Caco-2 (cell line): ENCODE measurements around the gene STAG1. TPM values are rescaled to one million over a fixed set of nuclear protein-coding genes. Genes with fewer than 3 reads are reported as not detected.

Experiments
- BruUV-seq: library from RNA; stranded (reverse); fragments of 400-500 nt; replicated peaks from 2 replicates; lab custom pipeline; 2021; lab: Mats Ljungman, UMichigan
- CTCF ChIA-PET: fragments of 300-600 bp; sonication (Branson Sonifier 250); formaldehyde crosslinking; loops from one replicate; lab custom pipeline; 2022; ENCODE audit warnings: antibody characterized with exemption; lab: Charles Lee
- POLR2A ChIA-PET: fragments of 300-600 bp; sonication (Branson Sonifier 250); formaldehyde crosslinking; loops from one replicate; lab custom pipeline; 2022; ENCODE audit warnings: antibody characterized with exemption; lab: Charles Lee
- DNase-seq, 2 experiments: peaks; one replicate each; pipeline versions ENCODE4 v3.0.0 to v3.0.0-alpha.2; 2020 to 2022
- H3K27me3 ChIP-seq: replicated peaks from 2 replicates; pipeline ENCODE4 v1.6.0; 2011; ENCODE audit warnings: low read length; ENCODE audit not compliant: control insufficient read depth, insufficient read depth
- H3K36me3 ChIP-seq: 2 replicates; pipeline ENCODE4 v1.5.1; 2011; ENCODE audit warnings: low read length; ENCODE audit not compliant: control insufficient read depth, insufficient read depth
- H3K4me1 ChIP-seq: fragments of 250-450 bp; sonication (Bioruptor Pico); 2 replicates; pipeline ENCODE4 v1.5.1; 2020; ENCODE audit warnings: mild to moderate bottlenecking
- H3K4me3 ChIP-seq: 2 replicates; pipeline ENCODE4 v1.5.1; 2011; ENCODE audit warnings: low read depth, mild to moderate bottlenecking, control low read depth, low read length
- H3K9me3 ChIP-seq: fragments of 250-450 bp; sonication (Bioruptor Pico); 2 replicates; pipeline ENCODE4 v1.5.1; 2020; ENCODE audit warnings: mild to moderate bottlenecking, moderate library complexity
- H3K27ac Mint-ChIP-seq: one replicate; pipeline ENCODE4 v1.8.0; 2022; ENCODE audit warnings: mixed read lengths; ENCODE audit not compliant: unreplicated experiment
- H3K27me3 Mint-ChIP-seq: one replicate; pipeline ENCODE4 v1.8.0; 2022; ENCODE audit warnings: mixed read lengths; ENCODE audit not compliant: insufficient read depth, unreplicated experiment
- H3K36me3 Mint-ChIP-seq: one replicate; pipeline ENCODE4 v1.8.0; 2022; ENCODE audit warnings: mild to moderate bottlenecking, mixed read lengths; ENCODE audit not compliant: insufficient read depth, unreplicated experiment
- H3K4me1 Mint-ChIP-seq: one replicate; pipeline ENCODE4 v1.8.0; 2022; ENCODE audit warnings: low read depth, mixed read lengths; ENCODE audit not compliant: unreplicated experiment
- H3K4me3 Mint-ChIP-seq: one replicate; pipeline ENCODE4 v1.8.0; 2022; ENCODE audit warnings: mild to moderate bottlenecking, moderate library complexity, mixed read lengths; ENCODE audit not compliant: unreplicated experiment
- H3K9me3 Mint-ChIP-seq: one replicate; pipeline ENCODE4 v1.8.0; 2022; ENCODE audit warnings: mixed read lengths; ENCODE audit not compliant: unreplicated experiment
- intact Hi-C: fragments of 100-400 bp; cut with micrococcal nuclease; formaldehyde crosslinking; loops from one replicate; pipeline ENCODE4 v1.10.0; 2022; ENCODE audit not compliant: unreplicated experiment
- total RNA-seq: library from RNA; stranded (reverse); gene quantifications from 2 replicates; pipeline ENCODE4 v1.2.3, GENCODE V29; 2022
- TF ChIP-seq, protein P1 (sequence below), 2 experiments: fragments of 200-600 bp in 1 of 2; IDR thresholded peaks; 1 replicate in 1 of 2; 2 replicates in 1 of 2; pipeline versions ENCODE4 v1.5.1 to v1.8.0; 2011 to 2022; ENCODE audit warnings: antibody characterized with exemption in 1 of 2, control low read depth in 1 of 2, inconsistent platforms in 1 of 2, low read depth in 1 of 2, low read length in 1 of 2, mild to moderate bottlenecking in 1 of 2, moderate library complexity in 1 of 2; ENCODE audit not compliant: insufficient read depth in 1 of 2, severe bottlenecking in 1 of 2, unreplicated experiment in 1 of 2

The STAG1 gene
- total RNA-seq, 1 experiment from 2014 or later = 37.5 TPM

DNA sequence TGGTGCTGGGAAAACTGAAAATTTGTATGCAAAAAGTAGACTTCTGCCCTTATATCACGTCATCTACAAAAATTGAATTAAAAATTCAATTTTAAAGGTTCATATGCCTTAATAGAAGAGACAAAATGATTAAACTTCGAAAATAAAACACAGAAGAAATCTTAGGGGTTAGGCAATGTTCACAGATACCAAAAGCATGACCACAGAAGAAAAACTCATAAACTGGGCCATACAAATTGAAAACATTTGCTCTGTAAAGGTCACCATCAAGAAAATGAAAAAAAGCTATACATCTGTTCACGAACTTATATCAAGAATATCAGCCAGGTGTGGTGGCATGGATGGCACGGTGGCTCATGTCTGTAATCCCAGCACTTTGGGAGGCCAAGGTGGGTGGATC is 257.0 kb downstream of the STAG1 start:
- H3K27me3 ChIP-seq = no peaks in the 10 kb centered on the region
- ChIA-PET CTCF (no interaction called here), POLR2A (no interaction called here)
- no peak for DNase-seq
- H3K4me3 Mint-ChIP-seq = no peak overlapping the region
- TF ChIP-seq, protein P1, sequence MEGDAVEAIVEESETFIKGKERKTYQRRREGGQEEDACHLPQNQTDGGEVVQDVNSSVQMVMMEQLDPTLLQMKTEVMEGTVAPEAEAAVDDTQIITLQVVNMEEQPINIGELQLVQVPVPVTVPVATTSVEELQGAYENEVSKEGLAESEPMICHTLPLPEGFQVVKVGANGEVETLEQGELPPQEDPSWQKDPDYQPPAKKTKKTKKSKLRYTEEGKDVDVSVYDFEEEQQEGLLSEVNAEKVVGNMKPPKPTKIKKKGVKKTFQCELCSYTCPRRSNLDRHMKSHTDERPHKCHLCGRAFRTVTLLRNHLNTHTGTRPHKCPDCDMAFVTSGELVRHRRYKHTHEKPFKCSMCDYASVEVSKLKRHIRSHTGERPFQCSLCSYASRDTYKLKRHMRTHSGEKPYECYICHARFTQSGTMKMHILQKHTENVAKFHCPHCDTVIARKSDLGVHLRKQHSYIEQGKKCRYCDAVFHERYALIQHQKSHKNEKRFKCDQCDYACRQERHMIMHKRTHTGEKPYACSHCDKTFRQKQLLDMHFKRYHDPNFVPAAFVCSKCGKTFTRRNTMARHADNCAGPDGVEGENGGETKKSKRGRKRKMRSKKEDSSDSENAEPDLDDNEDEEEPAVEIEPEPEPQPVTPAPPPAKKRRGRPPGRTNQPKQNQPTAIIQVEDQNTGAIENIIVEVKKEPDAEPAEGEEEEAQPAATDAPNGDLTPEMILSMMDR (IDR thresholded peaks at IDR 0.05; ENCODE audit: insufficient read depth in 1 of 2, low read depth in 1 of 2, low read length in 1 of 2, severe bottlenecking in 1 of 2, unreplicated experiment in 1 of 2) = no peak
- no peaks in the 10 kb centered on the region for H3K27me3 Mint-ChIP-seq
- no peaks in the 10 kb centered on the region for H3K4me1 ChIP-seq
- H3K9me3 Mint-ChIP-seq = peaks cover 16% of the 10 kb centered on the region
- no peaks in the 10 kb centered on the region; the same call in 1 of the 2 replicates for H3K36me3 ChIP-seq
- H3K4me3 ChIP-seq = no peak overlapping the region
- no TSS peak for BruUV-seq
- H3K27ac Mint-ChIP-seq = no peak overlapping the region
- no peaks in the 10 kb centered on the region for H3K4me1 Mint-ChIP-seq
- no peaks in the 10 kb centered on the region; the same call in none of the 2 replicates for H3K9me3 ChIP-seq
- intact Hi-C loops = no loop called here
- H3K36me3 Mint-ChIP-seq = peaks cover 50% of the 10 kb centered on the region

DNA sequence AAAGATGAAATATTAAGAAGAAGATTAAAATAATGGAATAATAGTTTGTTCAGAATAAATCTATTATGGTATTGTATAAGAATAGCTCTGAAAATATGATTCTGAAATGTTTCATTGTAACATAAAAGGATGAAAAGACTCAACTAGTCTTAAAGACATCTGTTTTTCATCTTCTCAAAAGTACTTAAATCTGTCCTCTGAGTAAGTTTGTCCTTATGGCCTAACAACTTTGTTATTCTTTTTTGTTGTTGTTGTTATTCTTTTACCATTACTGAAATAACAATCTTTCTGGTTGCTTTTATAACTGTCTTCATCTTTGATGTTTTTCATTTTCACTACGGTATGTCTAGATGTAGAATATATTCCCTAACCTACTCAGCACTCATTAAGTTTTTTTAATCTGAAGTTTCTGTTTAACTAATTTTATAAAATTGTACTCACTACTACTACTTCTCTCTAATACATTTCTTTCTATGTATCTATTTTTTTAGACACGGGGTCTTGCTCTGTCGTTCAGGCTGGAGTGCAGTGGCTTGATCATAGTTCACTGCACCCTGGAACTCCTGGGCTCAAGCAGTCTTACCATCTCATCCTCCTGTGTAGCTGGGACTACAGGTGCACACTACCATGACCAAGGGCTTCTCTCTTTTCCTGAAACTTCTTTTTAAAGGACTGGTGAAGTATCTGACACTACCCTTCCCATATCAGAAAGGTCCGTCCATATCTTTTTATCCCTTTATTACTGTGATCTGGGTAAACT is 261.4 kb downstream of the STAG1 start:
- POLR2A ChIA-PET = no interaction called here
- Histone ChIP-seq H3K27me3 (no peaks in the 10 kb centered on the region), H3K4me1 (no peaks in the 10 kb centered on the region), H3K36me3 (no peaks in the 10 kb centered on the region; the same call in none of the 2 replicates), H3K4me3 (no peak overlapping the region), H3K9me3 (no peaks in the 10 kb centered on the region; the same call in none of the 2 replicates)
- no peak overlapping the region for H3K4me3 Mint-ChIP-seq
- H3K36me3 Mint-ChIP-seq = peaks cover 52% of the 10 kb centered on the region
- BruUV-seq = no TSS peak
- TF ChIP-seq, protein P1 (IDR thresholded peaks at IDR 0.05; ENCODE audit: insufficient read depth in 1 of 2, low read depth in 1 of 2, low read length in 1 of 2, severe bottlenecking in 1 of 2, unreplicated experiment in 1 of 2) = no peak
- peaks cover 24% of the 10 kb centered on the region for H3K9me3 Mint-ChIP-seq
- H3K27me3 Mint-ChIP-seq = no peaks in the 10 kb centered on the region
- intact Hi-C loops = no loop called here
- CTCF ChIA-PET = no interaction called here
- DNase-seq = no peak
- H3K4me1 Mint-ChIP-seq = no peaks in the 10 kb centered on the region
- no peak overlapping the region for H3K27ac Mint-ChIP-seq

DNA sequence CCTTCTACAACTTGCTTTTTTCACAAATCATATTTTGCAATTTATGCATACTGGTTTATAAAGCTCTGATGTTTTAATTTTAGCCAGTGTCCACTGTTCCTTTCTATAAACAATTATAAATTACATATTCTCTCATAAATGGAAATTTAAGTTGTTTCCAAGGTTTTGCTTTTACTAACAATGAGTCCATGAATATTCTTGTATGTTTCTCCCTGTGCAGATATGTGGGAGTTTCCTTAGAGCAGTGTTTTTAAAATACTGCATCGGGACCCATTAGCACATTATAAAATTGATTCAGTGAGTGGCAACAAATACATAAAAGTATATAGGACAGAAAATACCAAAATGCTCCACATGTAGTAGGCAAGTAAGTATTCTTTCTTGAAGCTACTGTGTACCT is 266.4 kb downstream of the STAG1 start:
- no peak overlapping the region for H3K27ac Mint-ChIP-seq
- H3K9me3 Mint-ChIP-seq = peaks cover 9% of the 10 kb centered on the region
- Histone ChIP-seq H3K27me3 (no peaks in the 10 kb centered on the region), H3K4me1 (no peaks in the 10 kb centered on the region), H3K9me3 (no peaks in the 10 kb centered on the region), H3K4me3 (no peak overlapping the region), H3K36me3 (no peaks in the 10 kb centered on the region; the same call in 1 of the 2 replicates)
- peaks cover 26% of the 10 kb centered on the region for H3K36me3 Mint-ChIP-seq
- H3K4me1 Mint-ChIP-seq = no peaks in the 10 kb centered on the region
- intact Hi-C loops = no loop called here
- no peak overlapping the region for H3K4me3 Mint-ChIP-seq
- POLR2A ChIA-PET = no interaction called here
- no peaks in the 10 kb centered on the region for H3K27me3 Mint-ChIP-seq
- no TSS peak for BruUV-seq
- CTCF ChIA-PET = no interaction called here
- TF ChIP-seq, protein P1 (IDR thresholded peaks at IDR 0.05; ENCODE audit: insufficient read depth in 1 of 2, low read depth in 1 of 2, low read length in 1 of 2, severe bottlenecking in 1 of 2, unreplicated experiment in 1 of 2) = no peak
- no peak for DNase-seq
